Chondrocyte (in vitro differentiated cells): ENCODE results near the gene SORT1. TPM values are rescaled to one million over a fixed set of nuclear protein-coding genes. Genes with fewer than 3 reads are reported as not detected.

Experiments
- DNase-seq: peaks from one replicate; pipeline ENCODE4 v3.0.0; 2021; ENCODE audit warnings: mixed read lengths, low spot score
- H3K27ac Mint-ChIP-seq: one replicate; pipeline ENCODE4 v1.8.0; 2021; ENCODE audit warnings: mild to moderate bottlenecking, moderate library complexity, mixed read lengths; ENCODE audit not compliant: unreplicated experiment
- H3K27me3 Mint-ChIP-seq: 2 replicates; pipeline ENCODE4 v1.8.0; 2021; ENCODE audit warnings: low read depth, mixed read lengths
- H3K36me3 Mint-ChIP-seq: 2 replicates; pipeline ENCODE4 v1.8.0; 2021; ENCODE audit warnings: low read depth, mixed read lengths
- H3K4me1 Mint-ChIP-seq: 2 replicates; pipeline ENCODE4 v1.8.0; 2021; ENCODE audit warnings: low read depth, mild to moderate bottlenecking, mixed read lengths
- H3K4me3 Mint-ChIP-seq: one replicate; pipeline ENCODE4 v1.8.0; 2021; ENCODE audit warnings: mild to moderate bottlenecking, moderate library complexity, mixed read lengths; ENCODE audit not compliant: unreplicated experiment
- H3K9me3 Mint-ChIP-seq: 2 replicates; pipeline ENCODE4 v1.8.0; 2021; ENCODE audit warnings: low read depth, mixed read lengths
- CTCF ChIP-seq: fragments of 200-600 bp; sonication (generic); IDR thresholded peaks from 2 replicates; pipeline ENCODE4 v1.5.0; 2021; ENCODE audit warnings: antibody characterized with exemption, mild to moderate bottlenecking, moderate library complexity
- total RNA-seq: library from RNA; stranded (reverse); gene quantifications from 3 replicates; pipeline ENCODE4 v1.2.1, GENCODE V29; 2021

The SORT1 gene
- total RNA-seq, 1 donor from 2014 or later: 107 TPM

GRCh38 chr1:109319114-109319513, 78.6 kb downstream of the SORT1 start:
- TF ChIP-seq CTCF: no peak
- Mint-ChIP-seq H3K27ac (no peak overlapping the region), H3K4me3 (no peak overlapping the region), H3K27me3 (no peaks in the 10 kb centered on the region), H3K9me3 (no peaks in the 10 kb centered on the region), H3K36me3 (peaks cover 54% of the 10 kb centered on the region), H3K4me1 (no peaks in the 10 kb centered on the region)
- DNase-seq: no peak

- no peak for TF ChIP-seq CTCF
- no peaks in the 10 kb centered on the region for H3K9me3 Mint-ChIP-seq
- DNase-seq: no peak
- no peak overlapping the region for H3K4me3 Mint-ChIP-seq
- H3K27ac Mint-ChIP-seq: no peak overlapping the region
- H3K27me3 Mint-ChIP-seq: no peaks in the 10 kb centered on the region
- peaks cover 57% of the 10 kb centered on the region for H3K36me3 Mint-ChIP-seq
- no peaks in the 10 kb centered on the region for H3K4me1 Mint-ChIP-seq
Observed at GRCh38 chr1:109316506-109316905, 81.2 kb downstream of the SORT1 start.

GRCh38 chr1:109315288-109315687, 82.4 kb downstream of the SORT1 start:
- TF ChIP-seq CTCF: no peak
- no peak overlapping the region for H3K27ac Mint-ChIP-seq
- peaks cover 51% of the 10 kb centered on the region for H3K36me3 Mint-ChIP-seq

GRCh38 chr1:109314795-109315194, 82.9 kb downstream of the SORT1 start:
- Mint-ChIP-seq H3K36me3 (peaks cover 46% of the 10 kb centered on the region), H3K4me1 (peaks cover 1% of the 10 kb centered on the region), H3K4me3 (no peak overlapping the region), H3K27me3 (no peaks in the 10 kb centered on the region), H3K9me3 (no peaks in the 10 kb centered on the region), H3K27ac (no peak overlapping the region)
- no peak for DNase-seq
- no peak for TF ChIP-seq CTCF

More at GRCh38 chr1:109315288-109315687, 82.4 kb downstream of the SORT1 start:
- H3K27me3 Mint-ChIP-seq: no peaks in the 10 kb centered on the region
- H3K4me1 Mint-ChIP-seq: no peaks in the 10 kb centered on the region
- H3K9me3 Mint-ChIP-seq: no peaks in the 10 kb centered on the region
- no peak for DNase-seq
- H3K4me3 Mint-ChIP-seq: no peak overlapping the region

GRCh38 chr1:109312978-109313775, 84.5 kb downstream of the SORT1 start:
- no peaks in the 10 kb centered on the region for H3K9me3 Mint-ChIP-seq
- no peaks in the 10 kb centered on the region for H3K27me3 Mint-ChIP-seq
- TF ChIP-seq CTCF: no peak
- peaks cover 6% of the 10 kb centered on the region for H3K4me1 Mint-ChIP-seq
- no peak for DNase-seq
- peaks cover 41% of the 10 kb centered on the region for H3K36me3 Mint-ChIP-seq
- H3K4me3 Mint-ChIP-seq: no peak overlapping the region
- no peak overlapping the region for H3K27ac Mint-ChIP-seq
